ENCODE results near the gene CUZD1.

GRCh38 chr10:122839505-122839904, 6.2 kb downstream of the CUZD1 start:
- TF ChIP-seq CTCF (IDR thresholded peaks at IDR 0.05; ENCODE audit: insufficient read depth, low read length): no peak
- no peak for TF ChIP-seq REST (IDR thresholded peaks at IDR 0.05; ENCODE audit: insufficient replicate concordance, low read depth)
